ENCODE results near the gene GFER. TPM values are rescaled to one million over a fixed set of nuclear protein-coding genes. Genes with fewer than 3 reads are reported as not detected.
A peak's percentile ranks its signal among the peaks of the same experiment; 100 is the strongest.
"Not testable (repeated sequence)": the region's sequence is repeated elsewhere in the genome, so short reads cannot be mapped to it uniquely, and the experiment has no call there.

The GFER gene
- total RNA-seq, 2 experiments from 2014 or later, result 33.5 to 33.9 TPM

DNA sequence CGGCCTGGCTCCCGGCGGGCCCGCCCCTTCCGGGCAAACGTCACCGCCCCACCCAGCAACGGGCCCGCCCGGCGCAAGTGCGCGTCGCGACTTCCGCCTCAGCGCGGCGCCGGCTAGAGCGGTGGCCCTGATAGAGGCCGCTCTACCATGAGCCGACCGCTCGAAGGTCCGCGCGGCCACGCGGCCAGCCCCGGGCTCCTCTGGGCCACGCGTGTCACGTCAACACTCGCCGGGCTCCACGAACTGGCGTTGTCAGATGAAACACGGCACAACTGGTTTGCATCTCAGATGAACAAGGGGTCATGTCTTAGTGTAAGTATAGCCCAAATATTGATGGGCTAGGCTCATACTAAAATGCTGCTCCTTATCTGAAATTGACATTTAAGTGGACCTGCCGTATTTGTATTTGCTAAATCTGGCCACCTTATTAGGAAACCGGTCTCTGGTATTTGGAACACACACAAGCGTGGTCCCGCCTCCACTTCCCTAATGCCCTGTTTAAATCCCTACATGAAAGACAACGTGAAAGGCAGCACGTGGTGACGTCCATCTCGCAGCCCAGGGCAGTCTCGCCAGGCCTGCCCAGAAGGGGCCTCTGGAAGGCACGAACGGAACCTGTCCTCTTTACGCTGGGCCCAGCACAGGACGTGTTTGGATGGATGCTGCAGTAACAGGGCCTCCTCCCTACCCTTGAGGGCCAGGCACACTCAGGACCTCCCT, 26.0 kb downstream of the GFER start, which contains the start of gene ZNF598:
Gene ZNF598 (minus strand): TSS at position 31 of the 720 bp plus-strand sequence.
- Mint-ChIP-seq H3K4me1 (ENCODE audit: low read depth) (peaks cover 39% of the 10 kb centered on the region), H3K27ac (peak within 1 kb of the TSS; percentile 94), H3K36me3 (ENCODE audit: low read depth) (peaks cover 34% of the 10 kb centered on the region), H3K9me3 (no peaks in the 10 kb centered on the region), H3K27me3 (no peaks in the 10 kb centered on the region), H3K4me3 (peak within 1 kb of the TSS; percentile 97)
- TF ChIP-seq, protein P1, sequence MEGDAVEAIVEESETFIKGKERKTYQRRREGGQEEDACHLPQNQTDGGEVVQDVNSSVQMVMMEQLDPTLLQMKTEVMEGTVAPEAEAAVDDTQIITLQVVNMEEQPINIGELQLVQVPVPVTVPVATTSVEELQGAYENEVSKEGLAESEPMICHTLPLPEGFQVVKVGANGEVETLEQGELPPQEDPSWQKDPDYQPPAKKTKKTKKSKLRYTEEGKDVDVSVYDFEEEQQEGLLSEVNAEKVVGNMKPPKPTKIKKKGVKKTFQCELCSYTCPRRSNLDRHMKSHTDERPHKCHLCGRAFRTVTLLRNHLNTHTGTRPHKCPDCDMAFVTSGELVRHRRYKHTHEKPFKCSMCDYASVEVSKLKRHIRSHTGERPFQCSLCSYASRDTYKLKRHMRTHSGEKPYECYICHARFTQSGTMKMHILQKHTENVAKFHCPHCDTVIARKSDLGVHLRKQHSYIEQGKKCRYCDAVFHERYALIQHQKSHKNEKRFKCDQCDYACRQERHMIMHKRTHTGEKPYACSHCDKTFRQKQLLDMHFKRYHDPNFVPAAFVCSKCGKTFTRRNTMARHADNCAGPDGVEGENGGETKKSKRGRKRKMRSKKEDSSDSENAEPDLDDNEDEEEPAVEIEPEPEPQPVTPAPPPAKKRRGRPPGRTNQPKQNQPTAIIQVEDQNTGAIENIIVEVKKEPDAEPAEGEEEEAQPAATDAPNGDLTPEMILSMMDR (IDR thresholded peaks at IDR 0.05), result no peak
- ATAC-seq (peak; percentile 94), DNase-seq (peak; percentile 83)
- POLR2A ChIA-PET, result interaction anchor here (1.1 to 2.8 kb wide), 5 partner anchors 14 to 142 kb away, joined by 5 to 12 read pairs (median 8); partner anchors contain the start of genes RPS2 and TBL3
- intact Hi-C loops (cut with micrococcal nuclease), result no loop called here
- CTCF ChIA-PET, result interaction anchor here (2.2 kb wide), 1 partner anchor 131 kb away, joined by 8 read pairs; no protein-coding TSS in a partner anchor

- peak overlapping the region; percentile 21 for H3K4me3 Mint-ChIP-seq
- H3K9me3 Mint-ChIP-seq; ATAC-seq; DNase-seq; intact Hi-C loops (cut with micrococcal nuclease); H3K27ac Mint-ChIP-seq; H3K27me3 Mint-ChIP-seq: not testable (repeated sequence)
- ChIA-PET CTCF (interaction anchor here (2.3 kb wide), 1 partner anchor 11 kb away, joined by 9 read pairs; no protein-coding TSS in a partner anchor), POLR2A (interaction anchor here (0.6 to 2.5 kb wide), 6 partner anchors 8 to 143 kb away, joined by 3 to 8 read pairs (median 4); partner anchors contain the start of genes NPW, RPS2 and TRAF7)
- peaks cover 25% of the 10 kb centered on the region for H3K36me3 Mint-ChIP-seq (ENCODE audit: low read depth)
- peaks cover 25% of the 10 kb centered on the region for H3K4me1 Mint-ChIP-seq (ENCODE audit: low read depth)
These were observed 27.7 kb downstream of the GFER start for GRCh38 chr16:2011726-2012125.

GRCh38 chr16:2013527-2013926, 29.5 kb downstream of the GFER start:
- Mint-ChIP-seq H3K27me3 (no peaks in the 10 kb centered on the region), H3K4me1 (ENCODE audit: low read depth) (peaks cover 7% of the 10 kb centered on the region), H3K27ac (no peak overlapping the region), H3K36me3 (ENCODE audit: low read depth) (peaks cover 8% of the 10 kb centered on the region), H3K9me3 (no peaks in the 10 kb centered on the region), H3K4me3 (no peak overlapping the region)
- intact Hi-C loops (cut with micrococcal nuclease), result no loop called here
- ATAC-seq, result no peak
- TF ChIP-seq, protein P1 (IDR thresholded peaks at IDR 0.05), result no peak
- ChIA-PET POLR2A (interaction anchor here (0.6 kb wide), 1 partner anchor 138 kb away, joined by 3 read pairs; no protein-coding TSS in a partner anchor), CTCF (interaction anchor here (0.7 to 1.5 kb wide), 3 partner anchors 9 to 127 kb away, joined by 3 to 7 read pairs (median 6); no protein-coding TSS in a partner anchor)
- DNase-seq, result no peak

- H3K4me1 Mint-ChIP-seq (ENCODE audit: low read depth), result peaks cover 2% of the 10 kb centered on the region
- ChIA-PET CTCF (interaction anchor here (0.9 kb wide), 1 partner anchor 125 kb away, joined by 4 read pairs; no protein-coding TSS in a partner anchor), POLR2A (no interaction called here)
- intact Hi-C loops (cut with micrococcal nuclease), result no loop called here
- H3K27me3 Mint-ChIP-seq, result peaks cover 5% of the 10 kb centered on the region
- DNase-seq (no peak), ATAC-seq (no peak)
- TF ChIP-seq, protein P1 (IDR thresholded peaks at IDR 0.05), result no peak
- no peak overlapping the region for H3K4me3 Mint-ChIP-seq
- H3K36me3 Mint-ChIP-seq (ENCODE audit: low read depth), result peaks cover under 1% of the 10 kb centered on the region
- no peaks in the 10 kb centered on the region for H3K9me3 Mint-ChIP-seq
- H3K27ac Mint-ChIP-seq, result no peak overlapping the region
These were observed 31.3 kb downstream of the GFER start for GRCh38 chr16:2015117-2015946.

DNA sequence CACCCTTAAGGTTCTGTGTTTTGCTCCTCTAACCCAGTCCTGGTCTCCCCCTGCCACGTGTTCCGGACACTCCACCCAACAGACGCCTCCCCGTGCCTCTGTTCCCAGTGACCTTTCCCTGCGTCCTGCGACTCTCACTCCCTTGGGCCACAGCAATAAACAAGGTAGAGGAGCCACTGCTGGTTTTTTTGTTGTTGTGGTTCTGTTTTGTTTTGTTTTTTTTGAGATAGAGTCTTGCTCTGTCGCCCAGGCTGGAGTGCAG, 31.9 kb downstream of the GFER start:
- Mint-ChIP-seq H3K4me3 (no peak overlapping the region), H3K27me3 (peaks cover 10% of the 10 kb centered on the region), H3K27ac (no peak overlapping the region), H3K36me3 (ENCODE audit: low read depth) (no peaks in the 10 kb centered on the region), H3K4me1 (ENCODE audit: low read depth) (peaks cover 4% of the 10 kb centered on the region), H3K9me3 (no peaks in the 10 kb centered on the region)
- ChIA-PET CTCF (interaction anchor here (1.1 to 1.7 kb wide), 6 partner anchors 10 to 125 kb away, joined by 3 to 8 read pairs (median 4); partner anchors contain the start of gene PKD1), POLR2A (no interaction called here)
- intact Hi-C loops (cut with micrococcal nuclease), result no loop called here
- ATAC-seq (no peak), DNase-seq (no peak)
- TF ChIP-seq, protein P1 (IDR thresholded peaks at IDR 0.05), result no peak
